ENCODE results near the gene RPS18. TPM values are rescaled to one million over a fixed set of nuclear protein-coding genes. Genes with fewer than 3 reads are reported as not detected.

RPS18 gene
- total and polyA plus RNA-seq, 2 of the 13 experiments (the other 11 are each of a cell fraction or from before 2014, with no cell fraction given): 3,896 to 5,806 TPM

DNA sequence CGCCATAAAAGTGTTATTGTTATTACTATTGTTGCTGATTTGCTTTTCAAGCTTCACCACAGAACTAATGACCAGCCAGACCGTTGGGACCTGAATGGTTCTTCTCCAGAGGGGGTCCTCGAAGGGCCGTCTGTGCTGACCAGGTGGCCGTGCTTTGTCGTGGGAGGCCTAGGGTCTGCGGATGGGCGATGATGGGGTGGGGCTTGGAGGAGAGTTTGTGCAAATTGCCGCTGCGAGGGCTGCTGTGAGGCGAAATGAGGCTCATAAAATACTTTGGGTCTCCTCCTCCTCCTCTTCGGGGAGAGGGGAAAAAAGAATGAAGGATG lies 51.7 kb downstream of the RPS18 start (continued):
- peak; percentile 34; the same call in 1 of the 2 replicates for TF ChIP-seq ZNF891 (CRISPR knock-in tag; IDR thresholded peaks at IDR 0.05)
- TF ChIP-seq ZNF746 (CRISPR knock-in tag; IDR thresholded peaks at IDR 0.05): 0 out of 2 replicates have a peak, but pooled peaks have one; percentile 19
- peak; percentile 13; the same call in 1 of the 2 replicates for TF ChIP-seq SP140L (CRISPR knock-in tag; IDR thresholded peaks at IDR 0.05; ENCODE audit: borderline replicate concordance)
- TF ChIP-seq BHLHE40 (IDR thresholded peaks at IDR 0.05; ENCODE audit: low read length): no peak
- TF ChIP-seq, protein P1, sequence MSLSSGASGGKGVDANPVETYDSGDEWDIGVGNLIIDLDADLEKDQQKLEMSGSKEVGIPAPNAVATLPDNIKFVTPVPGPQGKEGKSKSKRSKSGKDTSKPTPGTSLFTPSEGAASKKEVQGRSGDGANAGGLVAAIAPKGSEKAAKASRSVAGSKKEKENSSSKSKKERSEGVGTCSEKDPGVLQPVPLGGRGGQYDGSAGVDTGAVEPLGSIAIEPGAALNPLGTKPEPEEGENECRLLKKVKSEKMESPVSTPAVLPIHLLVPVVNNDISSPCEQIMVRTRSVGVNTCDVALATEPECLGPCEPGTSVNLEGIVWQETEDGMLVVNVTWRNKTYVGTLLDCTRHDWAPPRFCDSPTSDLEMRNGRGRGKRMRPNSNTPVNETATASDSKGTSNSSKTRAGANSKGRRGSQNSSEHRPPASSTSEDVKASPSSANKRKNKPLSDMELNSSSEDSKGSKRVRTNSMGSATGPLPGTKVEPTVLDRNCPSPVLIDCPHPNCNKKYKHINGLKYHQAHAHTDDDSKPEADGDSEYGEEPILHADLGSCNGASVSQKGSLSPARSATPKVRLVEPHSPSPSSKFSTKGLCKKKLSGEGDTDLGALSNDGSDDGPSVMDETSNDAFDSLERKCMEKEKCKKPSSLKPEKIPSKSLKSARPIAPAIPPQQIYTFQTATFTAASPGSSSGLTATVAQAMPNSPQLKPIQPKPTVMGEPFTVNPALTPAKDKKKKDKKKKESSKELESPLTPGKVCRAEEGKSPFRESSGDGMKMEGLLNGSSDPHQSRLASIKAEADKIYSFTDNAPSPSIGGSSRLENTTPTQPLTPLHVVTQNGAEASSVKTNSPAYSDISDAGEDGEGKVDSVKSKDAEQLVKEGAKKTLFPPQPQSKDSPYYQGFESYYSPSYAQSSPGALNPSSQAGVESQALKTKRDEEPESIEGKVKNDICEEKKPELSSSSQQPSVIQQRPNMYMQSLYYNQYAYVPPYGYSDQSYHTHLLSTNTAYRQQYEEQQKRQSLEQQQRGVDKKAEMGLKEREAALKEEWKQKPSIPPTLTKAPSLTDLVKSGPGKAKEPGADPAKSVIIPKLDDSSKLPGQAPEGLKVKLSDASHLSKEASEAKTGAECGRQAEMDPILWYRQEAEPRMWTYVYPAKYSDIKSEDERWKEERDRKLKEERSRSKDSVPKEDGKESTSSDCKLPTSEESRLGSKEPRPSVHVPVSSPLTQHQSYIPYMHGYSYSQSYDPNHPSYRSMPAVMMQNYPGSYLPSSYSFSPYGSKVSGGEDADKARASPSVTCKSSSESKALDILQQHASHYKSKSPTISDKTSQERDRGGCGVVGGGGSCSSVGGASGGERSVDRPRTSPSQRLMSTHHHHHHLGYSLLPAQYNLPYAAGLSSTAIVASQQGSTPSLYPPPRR (CRISPR knock-in tag; IDR thresholded peaks at IDR 0.05; ENCODE audit: borderline replicate concordance): no peak
- TF ChIP-seq, protein P2, sequence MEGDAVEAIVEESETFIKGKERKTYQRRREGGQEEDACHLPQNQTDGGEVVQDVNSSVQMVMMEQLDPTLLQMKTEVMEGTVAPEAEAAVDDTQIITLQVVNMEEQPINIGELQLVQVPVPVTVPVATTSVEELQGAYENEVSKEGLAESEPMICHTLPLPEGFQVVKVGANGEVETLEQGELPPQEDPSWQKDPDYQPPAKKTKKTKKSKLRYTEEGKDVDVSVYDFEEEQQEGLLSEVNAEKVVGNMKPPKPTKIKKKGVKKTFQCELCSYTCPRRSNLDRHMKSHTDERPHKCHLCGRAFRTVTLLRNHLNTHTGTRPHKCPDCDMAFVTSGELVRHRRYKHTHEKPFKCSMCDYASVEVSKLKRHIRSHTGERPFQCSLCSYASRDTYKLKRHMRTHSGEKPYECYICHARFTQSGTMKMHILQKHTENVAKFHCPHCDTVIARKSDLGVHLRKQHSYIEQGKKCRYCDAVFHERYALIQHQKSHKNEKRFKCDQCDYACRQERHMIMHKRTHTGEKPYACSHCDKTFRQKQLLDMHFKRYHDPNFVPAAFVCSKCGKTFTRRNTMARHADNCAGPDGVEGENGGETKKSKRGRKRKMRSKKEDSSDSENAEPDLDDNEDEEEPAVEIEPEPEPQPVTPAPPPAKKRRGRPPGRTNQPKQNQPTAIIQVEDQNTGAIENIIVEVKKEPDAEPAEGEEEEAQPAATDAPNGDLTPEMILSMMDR (CRISPR knock-in tag; IDR thresholded peaks at IDR 0.05): peak; percentile 53; the same call in 1 of the 2 replicates
- TF ChIP-seq, protein P3, sequence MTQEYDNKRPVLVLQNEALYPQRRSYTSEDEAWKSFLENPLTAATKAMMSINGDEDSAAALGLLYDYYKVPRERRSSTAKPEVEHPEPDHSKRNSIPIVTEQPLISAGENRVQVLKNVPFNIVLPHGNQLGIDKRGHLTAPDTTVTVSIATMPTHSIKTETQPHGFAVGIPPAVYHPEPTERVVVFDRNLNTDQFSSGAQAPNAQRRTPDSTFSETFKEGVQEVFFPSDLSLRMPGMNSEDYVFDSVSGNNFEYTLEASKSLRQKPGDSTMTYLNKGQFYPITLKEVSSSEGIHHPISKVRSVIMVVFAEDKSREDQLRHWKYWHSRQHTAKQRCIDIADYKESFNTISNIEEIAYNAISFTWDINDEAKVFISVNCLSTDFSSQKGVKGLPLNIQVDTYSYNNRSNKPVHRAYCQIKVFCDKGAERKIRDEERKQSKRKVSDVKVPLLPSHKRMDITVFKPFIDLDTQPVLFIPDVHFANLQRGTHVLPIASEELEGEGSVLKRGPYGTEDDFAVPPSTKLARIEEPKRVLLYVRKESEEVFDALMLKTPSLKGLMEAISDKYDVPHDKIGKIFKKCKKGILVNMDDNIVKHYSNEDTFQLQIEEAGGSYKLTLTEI (CRISPR knock-in tag; conservative IDR thresholded peaks at IDR 0.05): no peak
- no peak for TF ChIP-seq ZNF441 (CRISPR knock-in tag; IDR thresholded peaks at IDR 0.05; ENCODE audit: borderline replicate concordance)
- TF ChIP-seq, protein P4, sequence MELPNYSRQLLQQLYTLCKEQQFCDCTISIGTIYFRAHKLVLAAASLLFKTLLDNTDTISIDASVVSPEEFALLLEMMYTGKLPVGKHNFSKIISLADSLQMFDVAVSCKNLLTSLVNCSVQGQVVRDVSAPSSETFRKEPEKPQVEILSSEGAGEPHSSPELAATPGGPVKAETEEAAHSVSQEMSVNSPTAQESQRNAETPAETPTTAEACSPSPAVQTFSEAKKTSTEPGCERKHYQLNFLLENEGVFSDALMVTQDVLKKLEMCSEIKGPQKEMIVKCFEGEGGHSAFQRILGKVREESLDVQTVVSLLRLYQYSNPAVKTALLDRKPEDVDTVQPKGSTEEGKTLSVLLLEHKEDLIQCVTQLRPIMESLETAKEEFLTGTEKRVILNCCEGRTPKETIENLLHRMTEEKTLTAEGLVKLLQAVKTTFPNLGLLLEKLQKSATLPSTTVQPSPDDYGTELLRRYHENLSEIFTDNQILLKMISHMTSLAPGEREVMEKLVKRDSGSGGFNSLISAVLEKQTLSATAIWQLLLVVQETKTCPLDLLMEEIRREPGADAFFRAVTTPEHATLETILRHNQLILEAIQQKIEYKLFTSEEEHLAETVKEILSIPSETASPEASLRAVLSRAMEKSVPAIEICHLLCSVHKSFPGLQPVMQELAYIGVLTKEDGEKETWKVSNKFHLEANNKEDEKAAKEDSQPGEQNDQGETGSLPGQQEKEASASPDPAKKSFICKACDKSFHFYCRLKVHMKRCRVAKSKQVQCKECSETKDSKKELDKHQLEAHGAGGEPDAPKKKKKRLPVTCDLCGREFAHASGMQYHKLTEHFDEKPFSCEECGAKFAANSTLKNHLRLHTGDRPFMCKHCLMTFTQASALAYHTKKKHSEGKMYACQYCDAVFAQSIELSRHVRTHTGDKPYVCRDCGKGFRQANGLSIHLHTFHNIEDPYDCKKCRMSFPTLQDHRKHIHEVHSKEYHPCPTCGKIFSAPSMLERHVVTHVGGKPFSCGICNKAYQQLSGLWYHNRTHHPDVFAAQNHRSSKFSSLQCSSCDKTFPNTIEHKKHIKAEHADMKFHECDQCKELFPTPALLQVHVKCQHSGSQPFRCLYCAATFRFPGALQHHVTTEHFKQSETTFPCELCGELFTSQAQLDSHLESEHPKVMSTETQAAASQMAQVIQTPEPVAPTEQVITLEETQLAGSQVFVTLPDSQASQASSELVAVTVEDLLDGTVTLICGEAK (IDR thresholded peaks at IDR 0.05): no peak
- TF ChIP-seq, protein P4 (CRISPR knock-in tag; IDR thresholded peaks at IDR 0.05): 0 out of 2 replicates have a peak, but pooled peaks have one; percentile 39
- no peak for TF ChIP-seq MTA3 (CRISPR knock-in tag; IDR thresholded peaks at IDR 0.05)
- no peak for TF ChIP-seq ZBTB7B (CRISPR knock-in tag; IDR thresholded peaks at IDR 0.05)
- no peak; the same call in 1 of the 2 replicates for TF ChIP-seq ZNF879 (CRISPR knock-in tag; IDR thresholded peaks at IDR 0.05)

Data from HepG2 (cell line).